ENCODE measurements around the gene LENG1.

DNA sequence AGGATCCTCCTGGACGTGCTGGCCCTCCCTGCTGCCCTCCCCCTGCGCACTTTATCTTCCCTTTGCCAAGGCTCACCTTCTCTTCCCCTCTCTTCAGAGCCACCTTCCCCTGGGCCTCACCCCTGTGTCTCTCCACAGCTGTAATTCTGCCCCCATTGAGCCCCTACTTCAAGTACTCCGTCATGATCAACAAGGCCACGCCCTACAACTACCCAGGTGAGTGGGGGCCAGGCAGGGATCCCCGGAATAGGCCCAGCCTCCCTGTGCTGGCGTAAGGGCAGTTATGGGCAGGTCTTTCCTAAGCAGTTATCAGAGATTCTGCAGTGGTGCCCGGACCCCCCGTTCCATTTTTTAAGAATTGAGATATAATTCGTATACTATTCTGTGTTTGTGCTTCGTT, 53.7 kb downstream of the LENG1 start:
- TF ChIP-seq, protein P1, sequence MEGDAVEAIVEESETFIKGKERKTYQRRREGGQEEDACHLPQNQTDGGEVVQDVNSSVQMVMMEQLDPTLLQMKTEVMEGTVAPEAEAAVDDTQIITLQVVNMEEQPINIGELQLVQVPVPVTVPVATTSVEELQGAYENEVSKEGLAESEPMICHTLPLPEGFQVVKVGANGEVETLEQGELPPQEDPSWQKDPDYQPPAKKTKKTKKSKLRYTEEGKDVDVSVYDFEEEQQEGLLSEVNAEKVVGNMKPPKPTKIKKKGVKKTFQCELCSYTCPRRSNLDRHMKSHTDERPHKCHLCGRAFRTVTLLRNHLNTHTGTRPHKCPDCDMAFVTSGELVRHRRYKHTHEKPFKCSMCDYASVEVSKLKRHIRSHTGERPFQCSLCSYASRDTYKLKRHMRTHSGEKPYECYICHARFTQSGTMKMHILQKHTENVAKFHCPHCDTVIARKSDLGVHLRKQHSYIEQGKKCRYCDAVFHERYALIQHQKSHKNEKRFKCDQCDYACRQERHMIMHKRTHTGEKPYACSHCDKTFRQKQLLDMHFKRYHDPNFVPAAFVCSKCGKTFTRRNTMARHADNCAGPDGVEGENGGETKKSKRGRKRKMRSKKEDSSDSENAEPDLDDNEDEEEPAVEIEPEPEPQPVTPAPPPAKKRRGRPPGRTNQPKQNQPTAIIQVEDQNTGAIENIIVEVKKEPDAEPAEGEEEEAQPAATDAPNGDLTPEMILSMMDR (IDR thresholded peaks at IDR 0.05): no peak
- TF ChIP-seq POLR2A (IDR thresholded peaks at IDR 0.05): no peak

All from uterus (tissue), 2 donors.